Astrocyte (in vitro differentiated cells and primary cell): Measurements from ENCODE around the gene CINP. TPM values are rescaled to one million over a fixed set of nuclear protein-coding genes. Genes with fewer than 3 reads are reported as not detected.

Experiments used
- DNase-seq: peaks from one replicate; pipeline ENCODE4 v3.0.0-alpha.2; 2010; ENCODE audit warnings: low read depth
- FAIRE-seq: peaks from 2 replicates; lab custom pipeline; 2011; peaks lifted over from hg19 to GRCh38; lab: Jason Lieb, UNC
- H2AFZ ChIP-seq: 2 replicates; pipeline ENCODE4 v1.6.0; 2012; ENCODE audit warnings: low read depth, low read length, inconsistent platforms
- H3K27ac ChIP-seq: 2 replicates; pipeline ENCODE4 v1.5.1; 2011; ENCODE audit warnings: low read depth, low read length, inconsistent platforms
- H3K27me3 ChIP-seq: 2 replicates; pipeline ENCODE4 v1.6.0; 2011; ENCODE audit warnings: low read length, inconsistent platforms; ENCODE audit not compliant: insufficient read depth
- H3K36me3 ChIP-seq: 2 replicates; pipeline ENCODE4 v1.5.1; 2011; ENCODE audit warnings: low read length, inconsistent platforms; ENCODE audit not compliant: insufficient read depth
- H3K4me1 ChIP-seq: 2 replicates; pipeline ENCODE4 v1.5.1; 2011; ENCODE audit warnings: low read length, inconsistent platforms; ENCODE audit not compliant: insufficient read depth
- H3K4me2 ChIP-seq: 2 replicates; pipeline ENCODE4 v1.6.0; 2012; ENCODE audit warnings: low read length, inconsistent platforms
- H3K4me3 ChIP-seq: 2 replicates; pipeline ENCODE4 v1.5.1; 2011; ENCODE audit warnings: low read depth, mild to moderate bottlenecking, low read length, inconsistent platforms; ENCODE audit not compliant: insufficient read depth
- H3K79me2 ChIP-seq: 2 replicates; pipeline ENCODE4 v1.6.0; 2012; ENCODE audit warnings: mild to moderate bottlenecking, low read length, inconsistent platforms; ENCODE audit not compliant: insufficient read depth
- H3K9ac ChIP-seq: 2 replicates; pipeline ENCODE4 v1.6.0; 2012; ENCODE audit warnings: mild to moderate bottlenecking, low read length, inconsistent platforms
- H3K9me3 ChIP-seq: 2 replicates; pipeline ENCODE4 v1.5.1; 2012; ENCODE audit warnings: low read depth, mild to moderate bottlenecking, low read length, inconsistent platforms; ENCODE audit not compliant: insufficient read depth
- H4K20me1 ChIP-seq: 2 replicates; pipeline ENCODE4 v1.6.0; 2012; ENCODE audit warnings: low read length, inconsistent platforms; ENCODE audit not compliant: insufficient read depth
- H3K27ac Mint-ChIP-seq: one replicate; pipeline ENCODE4 v1.8.0; 2021; ENCODE audit warnings: mild to moderate bottlenecking, mixed read lengths; ENCODE audit not compliant: unreplicated experiment
- H3K27me3 Mint-ChIP-seq: one replicate; pipeline ENCODE4 v1.8.0; 2021; ENCODE audit warnings: low read depth, mixed read lengths; ENCODE audit not compliant: unreplicated experiment
- H3K36me3 Mint-ChIP-seq: one replicate; pipeline ENCODE4 v1.8.0; 2021; ENCODE audit warnings: low read depth, mixed read lengths; ENCODE audit not compliant: unreplicated experiment
- H3K4me1 Mint-ChIP-seq: one replicate; pipeline ENCODE4 v1.8.0; 2021; ENCODE audit warnings: low read depth, mixed read lengths; ENCODE audit not compliant: unreplicated experiment
- H3K4me3 Mint-ChIP-seq: one replicate; pipeline ENCODE4 v1.8.0; 2021; ENCODE audit warnings: mild to moderate bottlenecking, moderate library complexity, mixed read lengths; ENCODE audit not compliant: unreplicated experiment
- H3K9me3 Mint-ChIP-seq: one replicate; pipeline ENCODE4 v1.8.0; 2021; ENCODE audit warnings: mild to moderate bottlenecking, mixed read lengths; ENCODE audit not compliant: unreplicated experiment
- EZH2 ChIP-seq: IDR thresholded peaks from 2 replicates; pipeline ENCODE4 v1.6.1; 2012; ENCODE audit warnings: mild to moderate bottlenecking, low read length, inconsistent platforms; ENCODE audit not compliant: insufficient read depth
- total RNA-seq: library from RNA; stranded (reverse); gene quantifications from 2 replicates; pipeline ENCODE4 v1.2.1, GENCODE V29; 2021
- TF ChIP-seq, protein P1 (sequence below): IDR thresholded peaks from 2 replicates; pipeline ENCODE4 v1.5.1; 2011; ENCODE audit warnings: low read depth, mild to moderate bottlenecking, inconsistent platforms, low read length, moderate library complexity; ENCODE audit not compliant: insufficient read depth

CINP gene
- total RNA-seq, 1 donor from 2014 or later = 34.9 TPM

DNA sequence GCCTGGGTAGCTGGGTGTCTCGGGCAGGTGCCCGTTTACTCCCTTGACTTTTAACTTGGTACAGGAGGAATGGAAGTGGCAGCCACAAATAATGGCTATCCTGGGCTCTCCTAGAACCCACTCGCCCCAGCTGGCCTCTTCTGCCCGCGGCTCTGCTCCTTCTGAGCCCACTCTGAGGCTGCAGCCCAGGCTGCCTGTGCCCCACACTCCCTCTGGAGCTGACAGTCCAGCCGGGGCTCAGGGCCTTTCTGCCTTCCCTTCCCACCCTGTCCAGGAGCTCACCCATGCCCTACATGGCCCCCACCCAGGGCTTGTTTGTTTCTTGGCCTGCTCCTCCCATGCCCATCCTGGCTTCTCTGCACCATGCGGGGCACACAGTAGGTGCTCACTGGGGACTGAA, 27.5 kb downstream of the CINP start:
- no peak for DNase-seq
- Mint-ChIP-seq H3K27ac (no peak overlapping the region), H3K4me1 (no peaks in the 10 kb centered on the region), H3K4me3 (no peak overlapping the region), H3K9me3 (no peaks in the 10 kb centered on the region), H3K27me3 (no peaks in the 10 kb centered on the region), H3K36me3 (peaks cover 2% of the 10 kb centered on the region)
- H3K79me2 ChIP-seq = no peaks in the 10 kb centered on the region
- H3K9ac ChIP-seq = no peak overlapping the region
- no peak for FAIRE-seq
- no peaks in the 10 kb centered on the region for H3K9me3 ChIP-seq
- no peaks in the 10 kb centered on the region for H3K4me1 ChIP-seq
- H3K27me3 ChIP-seq = no peaks in the 10 kb centered on the region
- H2AFZ ChIP-seq = no peak overlapping the region
- H3K27ac ChIP-seq = no peak overlapping the region
- H3K36me3 ChIP-seq = peaks cover 11% of the 10 kb centered on the region
- no peaks in the 10 kb centered on the region for H4K20me1 ChIP-seq
- H3K4me2 ChIP-seq = no peak overlapping the region
- no peak overlapping the region for H3K4me3 ChIP-seq
- no peak for TF ChIP-seq EZH2
- TF ChIP-seq, protein P1, sequence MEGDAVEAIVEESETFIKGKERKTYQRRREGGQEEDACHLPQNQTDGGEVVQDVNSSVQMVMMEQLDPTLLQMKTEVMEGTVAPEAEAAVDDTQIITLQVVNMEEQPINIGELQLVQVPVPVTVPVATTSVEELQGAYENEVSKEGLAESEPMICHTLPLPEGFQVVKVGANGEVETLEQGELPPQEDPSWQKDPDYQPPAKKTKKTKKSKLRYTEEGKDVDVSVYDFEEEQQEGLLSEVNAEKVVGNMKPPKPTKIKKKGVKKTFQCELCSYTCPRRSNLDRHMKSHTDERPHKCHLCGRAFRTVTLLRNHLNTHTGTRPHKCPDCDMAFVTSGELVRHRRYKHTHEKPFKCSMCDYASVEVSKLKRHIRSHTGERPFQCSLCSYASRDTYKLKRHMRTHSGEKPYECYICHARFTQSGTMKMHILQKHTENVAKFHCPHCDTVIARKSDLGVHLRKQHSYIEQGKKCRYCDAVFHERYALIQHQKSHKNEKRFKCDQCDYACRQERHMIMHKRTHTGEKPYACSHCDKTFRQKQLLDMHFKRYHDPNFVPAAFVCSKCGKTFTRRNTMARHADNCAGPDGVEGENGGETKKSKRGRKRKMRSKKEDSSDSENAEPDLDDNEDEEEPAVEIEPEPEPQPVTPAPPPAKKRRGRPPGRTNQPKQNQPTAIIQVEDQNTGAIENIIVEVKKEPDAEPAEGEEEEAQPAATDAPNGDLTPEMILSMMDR = no peak

DNA sequence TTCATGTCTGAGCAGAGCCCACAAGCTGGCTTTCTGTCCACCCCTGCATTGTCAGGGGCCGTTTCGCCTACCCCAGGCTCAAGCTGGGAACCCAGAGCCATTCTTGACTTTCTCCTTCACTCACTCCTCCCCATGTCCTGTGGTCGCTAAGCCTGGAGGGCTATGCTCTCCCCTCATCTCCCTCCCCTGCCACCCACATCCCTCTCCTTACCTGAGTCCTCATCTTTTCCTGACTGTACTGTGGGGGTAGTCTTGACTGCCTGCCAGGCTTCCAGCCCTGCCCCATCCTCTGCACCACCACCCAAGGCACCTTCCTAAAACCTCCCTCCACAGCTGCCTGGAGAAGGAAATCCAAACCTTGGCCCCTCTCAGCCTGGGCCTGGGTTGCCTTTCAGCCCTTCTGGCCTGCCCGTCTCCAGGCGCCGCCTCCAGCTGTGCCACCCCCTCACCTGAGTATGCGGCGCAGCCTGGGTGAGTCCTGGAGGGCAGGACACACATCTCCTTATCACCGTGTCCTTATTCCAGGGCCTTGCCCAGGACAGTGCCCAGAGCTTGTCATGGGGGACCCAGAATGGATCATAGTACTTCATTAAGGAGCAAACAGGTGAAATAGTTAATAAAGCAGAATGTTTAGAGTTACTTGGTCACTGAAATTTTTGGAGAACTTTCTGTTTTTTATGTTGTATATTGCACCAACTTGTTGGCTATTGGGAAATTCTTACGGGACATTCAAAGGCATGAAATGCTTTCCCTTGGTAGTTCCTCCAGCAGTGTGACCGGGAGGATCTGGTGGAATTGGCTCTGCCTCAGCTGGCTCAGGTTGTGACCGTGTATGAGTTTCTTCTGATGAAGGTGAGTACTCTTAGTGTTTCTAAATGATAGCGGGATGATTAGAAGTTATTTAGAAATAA, 28.6 kb downstream of the CINP start:
- Histone ChIP-seq H3K4me1 (no peaks in the 10 kb centered on the region), H3K4me3 (no peak overlapping the region), H3K9ac (no peak overlapping the region), H3K79me2 (no peaks in the 10 kb centered on the region), H3K4me2 (no peak overlapping the region), H3K27ac (no peak overlapping the region), H4K20me1 (no peaks in the 10 kb centered on the region), H3K36me3 (peaks cover 11% of the 10 kb centered on the region), H2AFZ (no peak overlapping the region), H3K9me3 (no peaks in the 10 kb centered on the region), H3K27me3 (no peaks in the 10 kb centered on the region)
- TF ChIP-seq, protein P1 = no peak
- TF ChIP-seq EZH2 = no peak
- Mint-ChIP-seq H3K4me1 (no peaks in the 10 kb centered on the region), H3K27ac (no peak overlapping the region), H3K9me3 (no peaks in the 10 kb centered on the region), H3K36me3 (peaks cover 2% of the 10 kb centered on the region), H3K27me3 (no peaks in the 10 kb centered on the region), H3K4me3 (no peak overlapping the region)
- DNase-seq = no peak
- FAIRE-seq = no peak

DNA sequence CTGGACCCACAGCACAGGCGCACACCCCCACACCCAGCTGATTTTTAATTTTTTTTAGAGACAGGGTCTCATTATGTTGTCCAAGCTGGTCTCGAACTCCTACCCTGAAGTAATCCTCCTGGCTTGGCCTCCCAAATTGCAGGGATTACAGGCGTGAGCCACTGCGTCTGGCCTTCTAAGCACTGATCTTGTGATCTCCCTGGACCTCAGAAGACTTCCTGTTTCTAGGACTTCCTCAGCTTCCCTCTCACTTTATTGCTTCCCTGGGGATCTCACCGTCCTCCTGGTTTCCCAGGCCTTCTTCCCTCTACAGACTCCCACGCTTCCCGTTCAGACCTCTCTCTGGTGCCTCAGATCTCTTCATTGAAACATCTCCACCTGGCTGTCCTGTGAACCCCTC, 29.3 kb downstream of the CINP start:
- Histone ChIP-seq H3K9me3 (no peaks in the 10 kb centered on the region), H3K4me3 (no peak overlapping the region), H4K20me1 (no peaks in the 10 kb centered on the region), H3K9ac (no peak overlapping the region), H3K27me3 (no peaks in the 10 kb centered on the region), H3K4me2 (no peak overlapping the region), H3K36me3 (peaks cover 11% of the 10 kb centered on the region), H3K4me1 (no peaks in the 10 kb centered on the region), H2AFZ (no peak overlapping the region), H3K27ac (no peak overlapping the region), H3K79me2 (no peaks in the 10 kb centered on the region)
- FAIRE-seq (no peak), DNase-seq (no peak)
- Mint-ChIP-seq H3K4me3 (no peak overlapping the region), H3K27ac (no peak overlapping the region), H3K36me3 (peaks cover 2% of the 10 kb centered on the region), H3K27me3 (no peaks in the 10 kb centered on the region), H3K9me3 (no peaks in the 10 kb centered on the region), H3K4me1 (no peaks in the 10 kb centered on the region)
- TF ChIP-seq EZH2 = no peak
- TF ChIP-seq, protein P1 = no peak
